ENCODE measurements around the gene SLC39A1.

DNA sequence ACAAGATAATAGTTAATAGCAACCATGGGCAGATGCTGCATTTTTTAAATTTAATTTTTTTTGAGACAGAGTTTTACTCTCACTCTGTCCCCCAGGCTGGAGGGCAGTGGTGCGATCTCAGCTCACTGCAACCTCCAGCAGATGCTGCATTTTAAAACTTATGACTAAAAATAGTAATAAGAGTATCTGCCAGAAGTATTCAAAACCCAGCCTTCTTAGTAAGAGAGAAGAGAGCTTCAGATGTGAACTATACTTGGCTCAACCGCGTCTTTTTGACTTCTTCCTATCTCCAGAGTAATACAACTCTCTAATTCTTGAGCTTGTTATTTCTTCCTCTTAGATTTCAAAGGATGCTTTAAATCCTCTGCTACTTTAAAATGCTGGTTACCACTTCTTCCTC, 31.9 kb upstream of the SLC39A1 start:
- TF ChIP-seq, protein P1, sequence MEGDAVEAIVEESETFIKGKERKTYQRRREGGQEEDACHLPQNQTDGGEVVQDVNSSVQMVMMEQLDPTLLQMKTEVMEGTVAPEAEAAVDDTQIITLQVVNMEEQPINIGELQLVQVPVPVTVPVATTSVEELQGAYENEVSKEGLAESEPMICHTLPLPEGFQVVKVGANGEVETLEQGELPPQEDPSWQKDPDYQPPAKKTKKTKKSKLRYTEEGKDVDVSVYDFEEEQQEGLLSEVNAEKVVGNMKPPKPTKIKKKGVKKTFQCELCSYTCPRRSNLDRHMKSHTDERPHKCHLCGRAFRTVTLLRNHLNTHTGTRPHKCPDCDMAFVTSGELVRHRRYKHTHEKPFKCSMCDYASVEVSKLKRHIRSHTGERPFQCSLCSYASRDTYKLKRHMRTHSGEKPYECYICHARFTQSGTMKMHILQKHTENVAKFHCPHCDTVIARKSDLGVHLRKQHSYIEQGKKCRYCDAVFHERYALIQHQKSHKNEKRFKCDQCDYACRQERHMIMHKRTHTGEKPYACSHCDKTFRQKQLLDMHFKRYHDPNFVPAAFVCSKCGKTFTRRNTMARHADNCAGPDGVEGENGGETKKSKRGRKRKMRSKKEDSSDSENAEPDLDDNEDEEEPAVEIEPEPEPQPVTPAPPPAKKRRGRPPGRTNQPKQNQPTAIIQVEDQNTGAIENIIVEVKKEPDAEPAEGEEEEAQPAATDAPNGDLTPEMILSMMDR (IDR thresholded peaks at IDR 0.05; ENCODE audit: low read length): no peak
- no peak for TF ChIP-seq EZH2 (IDR thresholded peaks at IDR 0.05; ENCODE audit: borderline replicate concordance, low read length)

Data from OCI-LY1 (cell line).